ENCODE measurements around the gene BMERB1.

Gene BMERB1

GRCh38 chr16:15635926-15636325, 201.5 kb downstream of the BMERB1 start:
- TF ChIP-seq CTCF (IDR thresholded peaks at IDR 0.05; ENCODE audit: low read depth, low read length): no peak
- DNase-seq (ENCODE audit: low read depth in 2 of 2): no peak
- H3K4me3 ChIP-seq (replicated peaks in 1 of 2; ENCODE audit: low read depth in 2 of 2, low read length in 2 of 2): no peak overlapping the region

GRCh38 chr16:15636392-15636873, 202.0 kb downstream of the BMERB1 start:
- TF ChIP-seq CTCF (IDR thresholded peaks at IDR 0.05; ENCODE audit: low read depth, low read length): no peak
- no peak for DNase-seq (ENCODE audit: low read depth in 2 of 2)

More at GRCh38 chr16:15636392-15636873, 202.0 kb downstream of the BMERB1 start:
- H3K4me3 ChIP-seq (replicated peaks in 1 of 2; ENCODE audit: low read depth in 2 of 2, low read length in 2 of 2): no peak overlapping the region

All from cardiac fibroblast (primary cell).